Mononuclear cell (primary cell): ENCODE results near the gene THSD7B. TPM values are rescaled to one million over a fixed set of nuclear protein-coding genes. Genes with fewer than 3 reads are reported as not detected.
"Not testable (repeated sequence)": the region's sequence is repeated elsewhere in the genome, so short reads cannot be mapped to it uniquely, and the experiment has no call there.

Experiments used
- H3K27me3 ChIP-seq: 2 replicates; pipeline ENCODE4 v1.6.0; 2011; ENCODE audit warnings: low read length, control low read depth; ENCODE audit not compliant: insufficient read depth
- H3K4me1 ChIP-seq: 2 replicates; pipeline ENCODE4 v1.5.1; 2011; ENCODE audit warnings: mild to moderate bottlenecking, low read length, control low read depth; ENCODE audit not compliant: insufficient read depth
- H3K4me3 ChIP-seq: 2 replicates; pipeline ENCODE4 v1.5.1; 2011; ENCODE audit warnings: mild to moderate bottlenecking, low read length, moderate library complexity
- H3K9me3 ChIP-seq: 2 replicates; pipeline ENCODE4 v1.5.1; 2011; ENCODE audit warnings: low read depth, mild to moderate bottlenecking, control low read depth, low read length
- total RNA-seq: library from RNA; depleted of rRNA; stranded (reverse); fragments of >200 nt; gene quantifications from one replicate; pipeline ENCODE4 v1.2.3, GENCODE V29; 2012

THSD7B gene
- total RNA-seq, 1 donor: not detected

DNA sequence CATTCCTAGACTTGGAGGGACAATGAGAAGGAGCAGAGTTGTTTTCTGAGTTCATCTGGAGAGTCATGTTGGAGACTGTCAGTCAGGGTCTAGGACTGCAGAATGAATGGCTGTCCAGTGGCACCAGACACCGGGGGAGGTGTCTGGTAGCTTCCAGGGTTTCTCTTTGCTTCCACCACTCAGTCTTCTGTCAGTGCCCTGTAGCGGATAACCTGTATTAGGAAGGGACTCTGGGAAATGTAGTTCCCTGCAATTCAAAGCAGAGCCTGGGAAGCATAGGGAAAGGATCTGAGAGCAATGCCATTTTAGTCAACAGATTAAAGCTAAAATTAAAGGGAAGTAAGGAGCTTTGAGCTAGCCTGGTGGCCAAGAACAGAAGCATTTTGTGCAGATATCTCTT is 257.9 kb downstream of the THSD7B start:
- H3K4me3 ChIP-seq: no peak overlapping the region
- H3K9me3 ChIP-seq: no peaks in the 10 kb centered on the region
- no peaks in the 10 kb centered on the region for H3K4me1 ChIP-seq
- no peaks in the 10 kb centered on the region for H3K27me3 ChIP-seq

DNA sequence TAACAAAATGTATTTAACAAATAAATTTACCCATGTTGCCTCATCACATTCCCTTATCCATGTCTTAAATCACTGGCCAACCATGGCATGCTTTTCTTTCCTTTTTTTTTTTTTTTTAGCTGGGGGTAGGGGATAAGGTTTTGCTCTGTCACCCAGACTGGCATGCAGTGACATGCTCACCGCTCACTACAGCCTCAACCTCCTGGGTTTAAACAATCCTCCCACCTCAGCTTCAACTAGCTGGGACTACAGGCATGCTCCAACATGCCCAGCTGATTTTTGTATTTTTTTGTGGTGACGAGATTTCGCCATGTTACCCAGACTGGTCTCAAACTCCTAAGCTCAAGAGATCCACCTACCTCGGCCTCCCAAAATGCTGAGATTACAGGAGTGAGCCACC is 266.4 kb downstream of the THSD7B start:
- no peaks in the 10 kb centered on the region for H3K4me1 ChIP-seq
- no peaks in the 10 kb centered on the region for H3K27me3 ChIP-seq
- no peaks in the 10 kb centered on the region for H3K9me3 ChIP-seq
- H3K4me3 ChIP-seq: no peak overlapping the region

DNA sequence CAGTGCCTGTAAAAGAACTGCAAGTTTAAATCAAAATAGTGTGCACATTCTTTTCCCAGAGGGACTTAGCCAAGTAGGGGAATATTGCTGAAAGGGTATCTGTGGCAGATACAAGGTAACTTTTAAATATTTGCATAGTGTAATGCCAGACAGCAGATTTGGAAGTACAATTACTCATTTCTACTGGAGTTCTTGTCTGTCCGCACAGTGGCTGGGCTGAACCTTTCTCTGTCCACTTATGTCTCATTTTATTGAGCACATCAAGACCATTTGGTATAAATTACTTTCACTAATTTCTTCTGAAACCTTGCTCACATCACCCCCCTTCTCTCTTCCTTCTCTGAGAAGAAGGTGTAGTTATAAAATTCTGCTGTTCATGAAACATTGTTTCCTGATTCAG is 271.3 kb downstream of the THSD7B start:
- H3K4me1 ChIP-seq: no peaks in the 10 kb centered on the region
- no peaks in the 10 kb centered on the region for H3K9me3 ChIP-seq
- no peaks in the 10 kb centered on the region for H3K27me3 ChIP-seq
- H3K4me3 ChIP-seq: no peak overlapping the region

DNA sequence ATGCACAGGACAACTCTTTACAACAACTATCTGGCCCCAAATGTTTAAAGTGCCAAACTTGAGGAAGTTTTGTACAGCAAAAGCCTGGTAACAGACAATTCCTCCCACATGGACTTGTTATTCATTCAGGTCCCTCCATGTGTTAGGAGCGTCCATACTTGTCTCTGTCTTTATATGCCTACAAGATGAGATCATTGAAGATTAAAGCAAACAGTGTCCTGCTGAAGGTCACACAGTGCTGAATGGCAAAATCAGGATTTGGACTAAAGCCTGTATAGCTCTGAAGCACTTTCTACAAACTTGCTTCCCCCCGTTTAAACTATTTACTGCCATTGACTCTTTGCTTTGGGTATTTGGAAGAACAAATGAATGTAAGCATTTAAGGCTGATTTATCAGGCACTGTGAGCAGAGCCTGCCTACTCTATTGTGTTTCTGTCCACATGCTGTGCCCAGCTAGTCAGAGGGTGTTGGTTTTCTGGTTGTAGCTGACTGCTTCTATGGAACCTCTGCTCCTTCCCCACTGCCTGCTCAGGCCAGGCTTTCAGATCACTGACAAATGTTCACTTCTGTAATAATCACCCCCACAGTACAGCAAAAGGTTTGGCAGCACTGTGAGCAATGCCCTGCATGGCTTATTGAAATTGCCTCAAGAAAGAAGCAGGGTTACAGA is 274.3 kb downstream of the THSD7B start:
- Histone ChIP-seq H3K9me3 (no peaks in the 10 kb centered on the region), H3K4me1 (no peaks in the 10 kb centered on the region), H3K27me3 (no peaks in the 10 kb centered on the region), H3K4me3 (no peak overlapping the region)

DNA sequence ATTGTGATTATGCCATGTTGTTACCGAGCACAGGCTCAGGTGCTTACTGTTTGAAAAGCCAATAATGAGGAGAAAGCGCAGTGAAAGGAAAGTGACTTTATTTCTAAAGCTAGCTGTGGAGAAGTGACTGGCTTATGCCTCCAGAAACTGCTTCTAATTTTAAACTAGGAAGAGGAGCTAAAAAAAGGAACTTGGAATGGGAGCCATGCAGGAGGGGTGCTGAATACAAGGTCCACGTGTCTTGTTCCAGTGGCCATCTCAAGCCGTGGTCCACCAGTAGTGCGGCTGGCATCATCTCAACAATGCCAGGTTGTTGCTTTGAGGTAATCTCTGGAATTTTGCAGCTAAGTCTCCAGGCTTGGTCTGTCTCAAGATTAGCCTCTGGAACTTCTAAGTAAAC is 282.0 kb downstream of the THSD7B start:
- no peaks in the 10 kb centered on the region for H3K27me3 ChIP-seq
- no peaks in the 10 kb centered on the region for H3K9me3 ChIP-seq
- no peak overlapping the region for H3K4me3 ChIP-seq
- H3K4me1 ChIP-seq: no peaks in the 10 kb centered on the region

DNA sequence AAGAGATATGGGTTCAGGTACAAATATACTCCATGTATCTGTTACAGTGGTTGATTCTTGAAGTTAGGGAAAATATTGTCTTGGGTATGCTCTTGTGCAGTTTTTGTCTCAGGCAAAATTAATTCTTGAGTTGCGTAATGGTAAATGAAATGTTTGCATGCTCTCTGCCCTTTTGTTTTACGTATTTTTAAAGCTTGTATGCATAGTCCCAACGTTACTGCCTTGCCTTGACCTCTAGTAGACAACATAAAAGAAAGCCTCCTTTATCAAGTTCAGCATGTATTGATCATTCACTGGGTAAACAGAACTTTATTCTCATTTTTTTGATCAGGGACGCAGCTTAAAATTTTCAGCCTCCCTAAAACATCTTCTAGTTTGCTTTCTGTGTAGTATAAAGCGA is 283.1 kb downstream of the THSD7B start:
- no peak overlapping the region for H3K4me3 ChIP-seq
- no peaks in the 10 kb centered on the region for H3K4me1 ChIP-seq
- no peaks in the 10 kb centered on the region for H3K27me3 ChIP-seq
- H3K9me3 ChIP-seq: no peaks in the 10 kb centered on the region

DNA sequence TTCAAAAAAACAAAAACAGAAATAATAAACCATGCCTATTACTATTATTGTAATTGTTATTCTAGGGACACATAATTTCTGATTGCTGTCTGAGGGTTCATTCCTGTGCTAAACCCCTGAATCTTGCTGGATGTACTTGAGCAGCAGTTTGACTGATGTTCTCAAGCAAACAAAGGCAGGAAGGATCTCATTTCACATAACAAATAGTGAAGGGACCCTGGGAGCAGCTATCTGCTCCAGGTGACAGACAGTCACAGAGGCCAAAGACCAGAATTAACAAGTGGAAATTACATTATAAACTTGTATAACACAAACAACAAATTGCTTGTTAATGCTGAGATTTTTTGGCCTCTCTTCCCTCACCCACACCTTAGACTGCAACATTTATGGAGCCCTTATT is 284.2 kb downstream of the THSD7B start:
- H3K9me3 ChIP-seq: no peaks in the 10 kb centered on the region
- no peaks in the 10 kb centered on the region for H3K4me1 ChIP-seq
- no peak overlapping the region for H3K4me3 ChIP-seq
- H3K27me3 ChIP-seq: no peaks in the 10 kb centered on the region

DNA sequence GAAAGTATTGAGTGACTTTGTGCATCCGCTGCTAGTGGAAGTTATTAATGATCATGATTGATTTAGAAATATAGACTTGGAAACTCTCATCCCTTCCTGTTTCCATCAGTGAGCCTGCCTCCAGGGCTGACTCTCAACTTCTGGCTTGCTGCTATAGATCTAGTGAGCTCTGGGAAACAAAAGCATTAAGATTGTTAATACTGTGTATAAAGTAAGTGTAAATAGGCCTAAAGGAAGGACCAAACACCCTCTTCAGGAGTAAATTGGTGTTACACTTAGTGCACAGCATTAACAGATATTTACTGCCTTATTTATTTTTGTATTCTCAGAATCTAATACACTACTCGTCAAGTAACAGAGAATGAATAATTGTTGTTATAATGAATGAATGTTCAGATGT is 285.6 kb downstream of the THSD7B start:
- Histone ChIP-seq H3K4me1 (no peaks in the 10 kb centered on the region), H3K27me3 (no peaks in the 10 kb centered on the region), H3K4me3 (no peak overlapping the region), H3K9me3 (no peaks in the 10 kb centered on the region)

DNA sequence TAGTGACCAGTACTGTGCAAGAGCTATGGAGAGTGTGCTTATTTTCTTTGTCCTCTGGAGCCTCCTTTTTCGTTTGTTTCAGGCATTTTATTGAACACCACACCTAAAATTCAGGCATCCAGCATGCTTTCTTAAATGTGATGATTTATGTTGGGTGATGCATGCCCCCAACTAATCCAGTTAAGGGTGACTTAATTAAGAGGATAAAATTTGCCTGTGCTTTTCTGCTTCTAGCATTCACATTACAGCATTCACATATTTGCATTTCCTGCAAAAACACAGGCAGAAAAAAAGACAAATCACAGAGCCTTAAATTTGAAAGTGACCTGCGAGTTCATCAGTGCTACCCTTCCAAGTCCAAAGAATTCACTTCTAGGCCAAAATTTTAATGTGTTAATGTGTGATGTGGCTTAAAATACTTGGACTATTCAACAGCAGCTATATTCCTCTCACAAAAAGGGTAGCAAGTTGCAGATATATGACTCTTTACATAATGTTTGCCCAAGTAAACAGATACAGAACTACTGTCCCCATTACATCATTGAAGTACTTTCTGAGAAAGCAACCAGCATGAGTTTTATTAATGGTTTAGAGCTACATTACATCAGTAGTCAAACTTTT is 286.5 kb downstream of the THSD7B start:
- no peaks in the 10 kb centered on the region for H3K4me1 ChIP-seq
- H3K27me3 ChIP-seq: no peaks in the 10 kb centered on the region
- H3K9me3 ChIP-seq: no peaks in the 10 kb centered on the region
- H3K4me3 ChIP-seq: no peak overlapping the region

DNA sequence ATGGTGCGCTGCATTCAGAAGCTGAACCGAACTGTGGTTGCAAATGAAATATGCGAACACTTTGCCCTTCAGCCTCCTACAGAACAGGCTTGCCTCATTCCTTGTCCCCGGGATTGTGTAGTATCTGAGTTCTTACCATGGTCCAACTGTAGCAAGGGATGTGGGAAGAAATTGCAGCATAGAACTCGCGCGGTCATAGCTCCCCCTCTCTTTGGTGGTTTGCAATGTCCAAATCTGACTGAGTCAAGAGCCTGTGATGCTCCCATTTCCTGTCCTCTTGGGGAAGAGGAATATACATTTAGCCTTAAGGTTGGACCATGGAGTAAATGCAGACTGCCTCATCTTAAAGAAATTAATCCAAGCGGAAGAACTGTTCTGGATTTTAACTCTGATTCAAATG is 291.4 kb downstream of the THSD7B start:
- no peaks in the 10 kb centered on the region for H3K27me3 ChIP-seq
- no peaks in the 10 kb centered on the region for H3K9me3 ChIP-seq
- no peak overlapping the region for H3K4me3 ChIP-seq
- H3K4me1 ChIP-seq: no peaks in the 10 kb centered on the region

DNA sequence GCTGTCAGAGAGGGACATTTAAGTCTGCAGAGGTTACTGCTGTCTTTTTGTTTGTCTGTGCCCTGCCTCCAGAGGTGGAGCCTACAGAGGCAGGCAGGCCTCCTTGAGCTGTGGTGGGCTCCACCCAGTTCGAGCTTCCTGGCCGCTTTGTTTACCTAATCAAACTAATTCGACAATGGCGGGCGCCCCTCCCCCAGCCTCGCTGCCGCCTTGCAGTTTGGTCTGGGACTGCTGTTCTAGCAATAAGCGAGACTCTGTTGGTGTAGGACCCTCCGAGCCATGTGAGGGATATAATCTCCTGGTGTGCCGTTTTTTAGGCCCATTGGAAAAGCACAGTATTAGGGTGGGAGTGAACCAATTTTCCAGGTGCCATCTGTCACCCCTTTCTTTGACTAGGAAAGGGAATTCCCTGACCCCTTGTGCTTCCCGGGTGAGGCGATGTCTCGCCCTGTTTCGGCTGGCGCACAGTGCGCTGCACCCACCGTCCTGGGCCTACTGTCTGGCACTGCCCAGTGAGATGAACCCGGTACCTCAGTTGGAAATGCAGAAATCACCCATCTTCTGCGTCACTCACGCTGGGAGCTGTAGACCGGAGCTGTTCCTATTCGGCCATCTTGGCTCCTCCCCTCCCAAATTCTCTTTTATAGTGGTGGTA is 310.9 kb downstream of the THSD7B start:
- H3K9me3 ChIP-seq, H3K4me1 ChIP-seq, H3K27me3 ChIP-seq, H3K4me3 ChIP-seq: not testable (repeated sequence)

DNA sequence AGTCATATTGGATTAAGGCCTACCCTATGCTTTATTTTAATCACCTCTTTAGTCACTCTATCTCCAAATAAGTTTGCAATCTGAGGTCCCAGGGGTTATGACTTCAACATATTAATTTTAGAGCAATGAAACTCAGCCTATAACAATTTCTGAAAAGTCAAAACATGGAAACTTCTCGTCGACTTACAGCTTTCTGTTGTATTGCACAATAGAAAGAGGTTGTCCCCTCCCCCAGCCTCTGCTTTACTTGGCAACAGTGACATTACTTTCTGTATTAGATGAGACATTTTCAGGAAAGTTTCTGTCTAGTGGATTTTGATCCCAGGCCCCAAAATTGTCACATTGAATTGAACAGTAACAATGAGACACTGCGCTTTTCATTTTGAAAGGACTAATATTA is 326.4 kb downstream of the THSD7B start:
- Histone ChIP-seq H3K9me3 (no peaks in the 10 kb centered on the region), H3K27me3 (no peaks in the 10 kb centered on the region), H3K4me3 (no peak overlapping the region), H3K4me1 (no peaks in the 10 kb centered on the region)

DNA sequence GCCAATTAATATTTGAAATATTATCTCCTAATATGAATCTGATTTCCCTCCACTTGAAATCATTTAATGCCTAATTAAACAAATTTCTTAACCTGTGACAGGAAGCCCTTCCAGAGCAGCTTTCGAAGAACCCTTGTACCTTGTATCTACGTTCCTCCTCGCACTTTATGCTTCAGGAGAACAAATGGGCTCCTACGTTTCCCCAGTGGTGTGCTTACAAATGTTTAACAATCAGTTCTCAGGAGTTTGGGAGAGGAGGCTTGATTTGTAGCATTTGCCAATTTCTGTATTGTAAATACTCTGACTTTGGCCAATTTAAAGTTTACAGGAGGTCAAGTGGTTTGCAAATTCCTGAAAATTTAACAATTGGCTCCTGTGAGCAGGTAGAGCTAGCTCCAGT is 327.8 kb downstream of the THSD7B start:
- H3K4me1 ChIP-seq: no peaks in the 10 kb centered on the region
- H3K27me3 ChIP-seq: no peaks in the 10 kb centered on the region
- no peaks in the 10 kb centered on the region for H3K9me3 ChIP-seq
- H3K4me3 ChIP-seq: no peak overlapping the region

DNA sequence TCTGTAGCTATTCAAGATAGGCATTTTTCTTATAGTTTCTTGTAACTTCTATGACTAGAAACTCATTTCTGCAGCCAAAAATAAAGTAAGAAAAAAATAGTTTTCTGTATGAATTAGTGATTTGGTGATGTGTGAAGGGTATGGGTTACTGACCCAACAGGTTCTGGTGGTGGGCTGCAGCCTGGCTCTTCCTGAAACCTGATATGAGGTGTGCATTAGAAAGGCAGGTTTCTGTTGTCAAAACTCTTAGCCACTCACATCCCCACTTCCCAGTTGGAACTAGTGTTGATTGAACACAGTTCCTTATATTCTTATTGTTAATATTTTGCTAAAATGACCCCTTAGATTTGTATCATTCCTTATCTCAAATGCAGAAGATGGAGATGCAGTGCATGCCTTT is 330.8 kb downstream of the THSD7B start:
- Histone ChIP-seq H3K27me3 (no peaks in the 10 kb centered on the region), H3K9me3 (no peaks in the 10 kb centered on the region), H3K4me1 (no peaks in the 10 kb centered on the region), H3K4me3 (no peak overlapping the region)

DNA sequence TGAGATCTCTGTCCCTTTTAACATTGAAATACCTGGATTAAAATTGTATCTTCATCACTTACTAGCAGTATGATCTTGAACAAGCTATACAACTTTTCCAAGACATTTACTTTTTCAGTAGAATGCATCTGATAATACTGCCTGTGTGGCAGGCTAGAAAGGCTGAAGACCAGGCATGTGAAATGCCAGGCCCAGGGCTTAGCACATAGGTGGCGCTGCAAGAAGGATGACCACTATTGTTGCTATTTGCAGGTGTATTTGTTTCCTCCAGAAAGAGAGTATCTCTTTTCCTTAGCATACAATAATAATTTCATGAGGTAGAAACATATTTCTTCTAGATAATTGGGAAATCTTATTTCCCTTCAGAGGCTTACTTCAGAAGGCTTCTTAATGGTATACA is 331.3 kb downstream of the THSD7B start:
- H3K9me3 ChIP-seq: no peaks in the 10 kb centered on the region
- H3K4me1 ChIP-seq: no peaks in the 10 kb centered on the region
- no peaks in the 10 kb centered on the region for H3K27me3 ChIP-seq
- no peak overlapping the region for H3K4me3 ChIP-seq

DNA sequence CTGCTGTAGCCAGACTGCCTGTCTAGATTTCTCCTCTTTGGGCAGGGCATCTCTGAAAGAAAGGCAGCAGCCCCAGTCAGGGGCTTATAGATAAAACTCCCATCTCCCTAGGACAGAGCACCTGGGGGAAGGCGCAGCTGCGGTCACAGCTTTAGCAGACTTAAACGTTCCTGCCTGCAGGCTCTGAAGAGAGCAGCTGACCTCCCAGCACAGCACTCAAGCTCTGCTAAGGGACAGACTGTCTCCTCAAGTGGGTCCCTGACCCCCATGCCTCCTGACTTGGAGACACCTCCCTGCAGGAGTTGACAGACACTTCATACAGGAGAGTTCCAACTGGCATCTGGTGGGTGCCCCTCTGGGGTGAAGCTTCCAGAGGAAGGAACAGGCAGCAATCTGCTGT is 336.5 kb downstream of the THSD7B start:
- not testable (repeated sequence) for H3K27me3 ChIP-seq, H3K9me3 ChIP-seq, H3K4me1 ChIP-seq, H3K4me3 ChIP-seq
